NCI-H2227 (cell line): ENCODE measurements around the gene SMG6.
"Not testable (repeated sequence)": the region's sequence is repeated elsewhere in the genome, so short reads cannot be mapped to it uniquely, and the experiment has no call there.

ENCODE experiments used
- DNase-seq: peaks from one replicate; lab custom pipeline; 2025; ENCODE audit not compliant: unreplicated experiment; lab: John Stamatoyannopoulos, UW

SMG6 gene

DNA sequence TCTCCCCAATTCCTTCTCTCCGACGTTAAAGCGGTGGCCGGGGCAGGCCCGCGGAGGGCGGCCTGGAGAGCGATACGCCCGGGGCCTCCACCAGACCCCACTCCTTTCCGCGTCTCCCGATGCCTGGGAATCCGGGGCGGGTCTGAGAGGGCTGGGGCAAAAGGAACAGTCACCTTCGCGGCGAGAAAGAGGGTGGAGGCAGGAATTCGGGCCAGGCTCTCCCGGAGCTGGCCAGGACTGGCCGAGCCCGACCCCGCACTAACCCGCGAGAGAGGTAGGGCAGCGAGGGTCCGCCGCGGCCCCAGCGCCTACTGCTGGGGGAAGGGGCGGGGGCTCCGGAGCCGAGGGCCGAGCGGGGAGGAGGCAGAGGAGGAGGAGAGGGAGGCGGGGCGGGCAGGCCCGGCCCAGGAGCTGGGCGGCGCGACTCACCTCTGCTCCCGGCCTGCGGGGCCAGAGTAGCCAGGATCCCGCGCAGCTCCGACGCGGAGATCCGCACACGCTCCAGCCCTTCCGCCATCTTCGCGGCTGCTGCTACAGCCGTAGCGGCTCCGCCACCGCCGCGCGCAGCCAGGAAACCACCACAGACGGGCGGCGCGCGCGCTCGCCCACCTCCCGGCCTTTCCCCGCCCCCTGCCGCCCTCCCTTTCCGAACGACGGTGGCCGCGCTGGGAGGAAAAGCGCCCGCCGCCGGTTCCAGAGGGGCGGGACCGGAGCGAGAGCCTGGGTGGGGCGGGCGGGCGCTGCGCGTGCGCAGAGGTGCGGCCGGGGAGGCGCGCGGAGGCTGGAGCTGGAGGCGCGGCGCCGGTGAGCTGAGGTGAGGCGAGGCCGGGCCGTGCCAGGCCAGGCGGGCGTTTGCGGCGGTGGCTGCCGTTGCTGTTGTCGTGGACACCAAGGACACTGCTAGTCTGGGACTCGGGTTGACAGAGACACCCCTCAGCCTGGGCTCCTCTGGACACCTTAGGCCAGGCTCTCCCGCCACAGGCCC, at the start of gene SMG6, which contains the start of gene SRR:
Gene SMG6 (minus strand): TSS at position 582 of the 985 bp plus-strand sequence. CDS start 65 bp downstream, at position 517.
Gene SRR (plus strand): TSS at position 747 of the 985 bp plus-strand sequence. CDS start 11,611 bp downstream, outside the sequence.
- peak; percentile 93 for DNase-seq

DNA sequence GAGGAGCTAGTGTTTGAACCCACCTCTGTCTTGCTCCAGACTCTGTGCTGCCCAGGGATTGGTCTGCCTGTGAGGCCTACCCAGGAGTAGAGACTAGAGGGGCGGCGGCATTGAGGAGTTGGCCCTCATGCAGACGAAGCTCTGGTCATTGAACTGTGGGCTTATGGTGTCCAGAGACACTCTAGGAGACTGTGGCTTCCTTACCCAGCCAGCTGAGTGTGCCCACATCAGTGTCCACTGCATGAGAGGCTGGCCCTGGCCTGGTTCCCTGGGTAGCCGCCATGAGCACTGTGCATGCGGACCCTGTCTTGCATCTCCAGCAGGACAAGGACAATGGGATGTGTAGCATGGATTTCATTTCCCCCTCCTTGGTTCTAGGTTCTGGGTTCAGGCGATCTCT, 47.7 kb upstream of the SMG6 start:
- DNase-seq, result no peak

DNA sequence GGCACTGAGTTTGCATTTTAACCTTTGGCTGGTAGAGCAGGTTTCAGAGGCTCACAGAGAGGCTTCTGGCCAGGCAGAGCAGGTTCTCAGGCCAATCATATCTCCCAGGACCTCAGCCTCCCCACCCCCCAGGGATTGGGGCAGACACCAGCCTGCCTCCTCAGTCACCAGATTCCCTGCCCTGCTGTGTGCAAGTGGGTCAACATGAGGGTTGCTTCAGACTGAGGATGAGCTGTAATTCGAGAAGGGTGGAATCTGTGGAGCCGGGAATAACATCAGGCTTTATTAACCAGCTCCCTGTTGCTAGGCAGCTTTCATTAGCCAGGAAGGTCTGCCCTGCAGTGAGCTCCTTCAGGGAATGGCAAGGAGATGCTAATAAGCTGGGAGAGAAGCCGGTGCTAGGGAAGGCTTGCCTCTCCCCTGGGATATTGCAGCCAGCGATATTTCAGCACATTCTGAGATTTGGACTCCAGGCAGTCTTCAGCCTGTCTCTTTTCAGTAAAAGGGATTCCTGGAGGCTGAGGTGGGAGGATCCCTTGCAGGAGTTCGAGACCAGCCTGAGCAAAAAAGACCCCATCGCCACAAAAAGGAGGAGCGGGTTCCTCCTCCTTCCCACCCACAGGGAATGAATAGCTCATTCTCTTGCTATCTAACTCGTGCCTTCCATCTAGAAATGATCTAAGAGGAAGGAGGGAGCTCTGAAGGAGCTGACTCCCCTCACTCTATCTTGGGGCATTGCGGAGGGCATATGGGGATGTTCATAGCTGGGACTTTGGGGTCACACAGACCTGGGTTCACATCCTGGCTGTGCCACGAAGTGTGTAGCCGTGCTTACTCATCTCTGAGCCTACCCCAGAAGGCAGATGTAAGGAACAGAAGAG, 44.5 kb upstream of the SMG6 start:
- peak; percentile 82 for DNase-seq

DNA sequence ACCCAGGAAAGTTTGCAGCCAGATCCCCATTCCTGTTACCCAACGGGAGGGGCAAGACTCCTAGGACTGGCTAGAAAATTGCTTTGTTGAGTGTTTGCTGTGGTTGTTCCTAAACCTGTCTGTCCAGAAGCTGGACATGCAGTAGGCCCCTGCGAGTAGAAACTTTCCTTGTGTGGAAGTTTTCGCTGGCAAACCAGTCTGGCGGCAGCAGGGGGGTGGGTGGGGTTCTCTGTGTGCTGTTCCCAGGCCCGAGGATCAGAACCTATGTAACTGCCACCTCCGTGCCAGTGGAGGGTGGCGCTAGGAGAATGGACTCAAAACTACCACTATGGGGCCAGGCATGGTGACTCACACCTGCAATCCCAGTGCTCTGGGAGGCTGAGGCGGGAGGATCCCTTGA, 42.9 kb upstream of the SMG6 start:
- DNase-seq, result no peak

GRCh38 chr17:2344528-2344927, 40.9 kb upstream of the SMG6 start:
- no peak for DNase-seq

DNA sequence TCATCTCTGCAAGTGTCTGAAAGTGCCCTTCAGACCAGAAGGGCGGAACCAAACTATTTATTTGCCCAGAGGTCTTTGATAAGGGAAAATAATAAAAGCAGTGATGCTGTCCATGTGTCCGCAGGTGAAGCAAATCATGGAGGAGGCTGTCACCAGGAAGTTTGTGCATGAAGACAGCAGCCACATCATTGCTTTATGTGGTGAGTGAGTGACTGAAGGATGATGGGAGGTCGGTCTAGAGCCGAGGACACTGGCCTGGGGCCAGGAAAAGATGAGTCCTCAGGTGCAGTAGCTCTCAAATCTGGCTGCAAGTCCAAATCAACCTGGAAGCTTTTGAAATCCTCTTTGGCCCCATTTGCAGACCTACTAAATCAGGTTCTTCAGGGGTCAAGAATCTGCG, 39.8 kb upstream of the SMG6 start:
- no peak for DNase-seq

- peak; percentile 32 for DNase-seq
Observed at GRCh38 chr17:2338315-2338657, 34.7 kb upstream of the SMG6 start.

DNA sequence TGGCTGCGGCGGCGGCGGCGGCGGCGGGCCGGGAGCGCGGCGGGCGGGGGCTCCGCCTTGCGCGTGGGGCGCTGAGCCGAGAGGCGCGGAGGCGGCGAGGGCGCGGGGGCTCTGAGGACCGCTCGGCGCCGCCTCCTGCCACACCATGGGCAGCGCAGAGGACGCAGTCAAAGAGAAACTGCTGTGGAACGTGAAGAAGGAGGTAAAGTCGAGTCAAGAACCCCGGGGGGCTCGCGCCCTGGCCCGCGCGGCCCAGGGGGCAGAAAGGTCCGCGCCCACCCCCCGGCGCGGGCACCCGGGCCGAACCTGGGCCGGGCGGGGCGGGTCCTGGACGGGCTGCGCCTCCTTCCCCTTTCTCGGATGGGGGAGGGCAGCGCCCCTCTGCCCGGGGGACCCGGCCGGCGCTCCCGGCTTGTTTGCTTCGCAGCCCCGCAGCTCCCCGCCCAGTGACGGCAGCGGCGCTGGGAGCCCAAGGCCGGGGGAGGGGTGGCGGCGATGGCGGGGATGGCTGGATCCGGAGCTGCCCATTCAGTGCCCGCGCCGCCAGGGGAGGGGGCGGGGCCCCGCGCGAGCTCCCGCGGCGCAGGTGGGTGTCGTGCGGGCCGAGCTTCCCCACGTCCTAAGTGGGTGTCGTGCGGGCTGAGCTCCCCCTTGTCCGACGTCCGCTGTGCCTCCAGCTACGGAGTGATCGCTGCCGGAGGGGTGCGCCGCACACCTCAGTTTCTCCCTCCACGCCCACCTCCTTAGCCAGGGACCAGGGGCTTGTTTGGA, 34.1 kb upstream of the SMG6 start:
- DNase-seq, result peak; percentile 66

DNA sequence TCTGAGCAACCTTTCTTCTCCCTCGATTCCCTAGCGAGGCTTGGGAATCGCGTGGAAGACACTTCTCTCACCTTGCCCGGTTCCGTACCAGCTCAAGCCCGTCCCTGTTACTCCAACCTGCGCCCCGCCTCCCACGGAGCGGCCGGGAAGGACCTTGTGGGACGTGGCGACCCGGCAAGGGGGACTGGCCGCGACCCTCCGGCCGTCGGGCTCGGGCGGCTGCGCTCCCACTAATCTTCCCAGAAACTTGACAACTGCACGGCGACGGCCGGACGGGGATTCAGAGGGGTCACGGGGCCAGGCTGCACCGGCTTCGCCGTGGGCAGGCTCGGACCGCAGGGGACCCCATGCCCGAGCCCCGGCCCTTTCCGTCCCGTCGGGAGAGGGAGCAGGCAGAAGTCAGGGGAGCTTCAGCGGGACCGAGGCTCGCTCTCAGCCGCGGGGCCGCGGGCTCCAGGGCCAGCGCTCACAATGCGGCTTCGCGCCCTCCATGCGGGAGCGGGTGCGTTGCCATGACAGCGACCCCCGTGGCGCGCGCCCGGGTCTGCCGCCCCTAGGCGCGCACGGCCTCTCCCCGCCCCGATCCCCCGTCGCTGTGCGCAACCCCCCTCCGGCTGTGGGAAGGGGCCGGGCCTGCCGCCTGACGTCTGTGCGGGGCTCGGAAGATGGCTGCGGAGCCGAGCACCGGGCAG, 33.4 kb upstream of the SMG6 start, which contains the start of gene SGSM2:
Gene SGSM2 (plus strand): TSS at position 650 of the 692 bp plus-strand sequence. CDS start 188 bp downstream, outside the sequence.
- peak; percentile 68 for DNase-seq

DNA sequence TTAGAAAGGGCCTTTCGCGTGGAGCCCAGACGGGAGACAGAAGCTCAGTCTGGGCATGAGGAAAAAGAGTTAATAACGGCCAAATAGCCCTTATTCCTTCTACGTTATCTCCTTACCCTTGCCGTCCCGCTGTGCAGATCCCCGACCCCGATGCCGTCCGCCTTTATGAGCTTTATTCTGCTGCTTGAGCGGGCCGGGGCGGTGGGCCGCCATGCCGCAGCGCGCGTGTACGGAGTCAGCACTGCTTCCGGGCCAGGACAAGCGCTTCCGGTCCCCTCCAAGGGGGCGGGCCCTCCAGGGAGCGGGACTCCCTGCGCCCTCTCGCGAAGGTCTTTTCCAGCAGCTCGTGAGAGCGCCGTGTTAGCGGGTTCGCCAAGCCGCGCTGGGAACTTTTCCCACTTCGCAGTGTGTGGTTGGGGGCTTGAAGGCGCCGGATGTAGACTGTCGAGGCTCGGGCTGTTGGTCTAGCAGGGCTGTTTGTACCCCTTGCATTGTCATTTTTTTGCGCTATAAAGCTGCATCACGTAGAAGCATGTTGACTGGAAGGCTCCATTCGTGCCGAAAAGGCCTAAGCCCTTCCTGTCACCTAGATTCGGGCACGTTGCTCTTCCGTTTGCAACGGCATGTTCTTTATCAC, 32.7 kb upstream of the SMG6 start, which contains the start of gene TSR1:
Gene TSR1 (minus strand): TSS at position 243 of the 637 bp plus-strand sequence. CDS start 30 bp downstream, at position 213.
- DNase-seq, result peak; percentile 90

- no peak for DNase-seq
Observed at GRCh38 chr17:2335726-2336214, 32.2 kb upstream of the SMG6 start.

- no peak for DNase-seq
Observed at GRCh38 chr17:2331303-2331702, 27.7 kb upstream of the SMG6 start.

- DNase-seq, result no peak
Observed at GRCh38 chr17:2323629-2324314, 20.2 kb upstream of the SMG6 start.

GRCh38 chr17:2321399-2321798, 17.8 kb upstream of the SMG6 start:
- no peak for DNase-seq

- DNase-seq, result no peak
Observed at GRCh38 chr17:2319051-2319450, 15.5 kb upstream of the SMG6 start.

- DNase-seq, result no peak
Observed at GRCh38 chr17:2317796-2318195, 14.2 kb upstream of the SMG6 start.

- not testable (repeated sequence) for DNase-seq
Observed at GRCh38 chr17:2316916-2317205, 13.3 kb upstream of the SMG6 start.

GRCh38 chr17:2312736-2313135, 9.2 kb upstream of the SMG6 start:
- DNase-seq, result no peak
